Endodermal cell (in vitro differentiated cells): ENCODE results near the gene GAN. TPM values are rescaled to one million over a fixed set of nuclear protein-coding genes. Genes with fewer than 3 reads are reported as not detected.

Experiments
- DNase-seq: peaks from one replicate; pipeline ENCODE4 v3.0.0-alpha.2; 2017
- H3K27ac ChIP-seq: 2 replicates; pipeline ENCODE4 v1.5.1; 2013; ENCODE audit warnings: mild to moderate bottlenecking, low read depth, low read length, moderate library complexity
- H3K27me3 ChIP-seq: 2 replicates; pipeline ENCODE4 v1.6.1; 2013; ENCODE audit warnings: mild to moderate bottlenecking, low read length, moderate library complexity; ENCODE audit not compliant: insufficient read depth, control insufficient read depth, poor library complexity, severe bottlenecking
- H3K36me3 ChIP-seq: 2 replicates; pipeline ENCODE4 v1.7.0; 2013; ENCODE audit warnings: mild to moderate bottlenecking, low read length, moderate library complexity; ENCODE audit not compliant: control insufficient read depth, insufficient read depth
- H3K4me1 ChIP-seq: one replicate; pipeline ENCODE4 v1.7.0; 2013; ENCODE audit warnings: low read length; ENCODE audit not compliant: control insufficient read depth, insufficient read depth
- H3K4me3 ChIP-seq: 2 replicates; pipeline ENCODE4 v1.5.1; 2013; ENCODE audit warnings: mild to moderate bottlenecking, low read length, moderate library complexity
- H3K9ac ChIP-seq: 2 replicates; pipeline ENCODE4 v1.6.1; 2013; ENCODE audit warnings: mild to moderate bottlenecking, low read length, moderate library complexity; ENCODE audit not compliant: poor library complexity, severe bottlenecking; ENCODE audit errors: extremely low read depth
- H3K9me3 ChIP-seq: 2 replicates; pipeline ENCODE4 v1.6.1; 2013; ENCODE audit warnings: mild to moderate bottlenecking, low read length, moderate library complexity; ENCODE audit not compliant: control insufficient read depth
- H3K27ac Mint-ChIP-seq: 2 replicates; pipeline ENCODE4 v1.8.0; 2020; ENCODE audit warnings: mixed read lengths
- H3K27me3 Mint-ChIP-seq: 2 replicates; pipeline ENCODE4 v1.8.0; 2021; ENCODE audit warnings: mild to moderate bottlenecking, mixed read lengths; ENCODE audit not compliant: insufficient read depth
- H3K36me3 Mint-ChIP-seq: 2 replicates; pipeline ENCODE4 v1.8.0; 2020; ENCODE audit warnings: low read depth, mixed read lengths
- H3K4me1 Mint-ChIP-seq: 2 replicates; pipeline ENCODE4 v1.8.0; 2020; ENCODE audit warnings: mixed read lengths
- H3K4me3 Mint-ChIP-seq: 2 replicates; pipeline ENCODE4 v1.8.0; 2020; ENCODE audit warnings: mild to moderate bottlenecking, moderate library complexity, mixed read lengths
- H3K9me3 Mint-ChIP-seq: 2 replicates; pipeline ENCODE4 v1.8.0; 2020; ENCODE audit warnings: mild to moderate bottlenecking, mixed read lengths
- WGBS, 2 experiments: methylation state at CpG; one replicate each; pipeline versions ENCODE4 v1.1.5 to v1.1.7; 2013; ENCODE audit warnings: missing lambda C conversion rate in 2 of 2, mixed read lengths in 1 of 2; ENCODE audit not compliant: insufficient coverage in 1 of 2, insufficient read length in 1 of 2; 5-methylcytosine and 5-hydroxymethylcytosine counted together
- total RNA-seq, 2 donors: library from RNA; stranded (reverse); fragmentation: NEBNext Ultra II Directional in 1 of 2; extraction: Animal tissue kit (Norgen Biotek cat#: 25700) in 1 of 2; gene quantifications; 2 replicates in 1 of 2; 3 replicates in 1 of 2; pipeline ENCODE4 v1.2.1, GENCODE V29; 2021
- TF ChIP-seq, protein P1 (sequence below): fragments of 200-600 bp; sonication (generic); conservative IDR thresholded peaks from 2 replicates; pipeline ENCODE4 v1.5.0; 2021; ENCODE audit warnings: antibody characterized with exemption, mild to moderate bottlenecking

The GAN gene
- total RNA-seq, 2 donors from 2014 or later, result 23.4 to 28.9 TPM

GRCh38 chr16:81429045-81429521 lies 114.3 kb downstream of the GAN start:
- TF ChIP-seq, protein P1, sequence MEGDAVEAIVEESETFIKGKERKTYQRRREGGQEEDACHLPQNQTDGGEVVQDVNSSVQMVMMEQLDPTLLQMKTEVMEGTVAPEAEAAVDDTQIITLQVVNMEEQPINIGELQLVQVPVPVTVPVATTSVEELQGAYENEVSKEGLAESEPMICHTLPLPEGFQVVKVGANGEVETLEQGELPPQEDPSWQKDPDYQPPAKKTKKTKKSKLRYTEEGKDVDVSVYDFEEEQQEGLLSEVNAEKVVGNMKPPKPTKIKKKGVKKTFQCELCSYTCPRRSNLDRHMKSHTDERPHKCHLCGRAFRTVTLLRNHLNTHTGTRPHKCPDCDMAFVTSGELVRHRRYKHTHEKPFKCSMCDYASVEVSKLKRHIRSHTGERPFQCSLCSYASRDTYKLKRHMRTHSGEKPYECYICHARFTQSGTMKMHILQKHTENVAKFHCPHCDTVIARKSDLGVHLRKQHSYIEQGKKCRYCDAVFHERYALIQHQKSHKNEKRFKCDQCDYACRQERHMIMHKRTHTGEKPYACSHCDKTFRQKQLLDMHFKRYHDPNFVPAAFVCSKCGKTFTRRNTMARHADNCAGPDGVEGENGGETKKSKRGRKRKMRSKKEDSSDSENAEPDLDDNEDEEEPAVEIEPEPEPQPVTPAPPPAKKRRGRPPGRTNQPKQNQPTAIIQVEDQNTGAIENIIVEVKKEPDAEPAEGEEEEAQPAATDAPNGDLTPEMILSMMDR, result peak; percentile 86
- Histone ChIP-seq H3K9ac (no peak overlapping the region), H3K4me3 (no peak overlapping the region), H3K27ac (no peak overlapping the region), H3K9me3 (no peaks in the 10 kb centered on the region), H3K36me3 (no peaks in the 10 kb centered on the region), H3K27me3 (no peaks in the 10 kb centered on the region), H3K4me1 (no peaks in the 10 kb centered on the region)
- Mint-ChIP-seq H3K36me3 (no peaks in the 10 kb centered on the region), H3K4me3 (no peak overlapping the region), H3K4me1 (peaks cover 12% of the 10 kb centered on the region), H3K27ac (no peak overlapping the region), H3K27me3 (peaks cover 2% of the 10 kb centered on the region), H3K9me3 (no peaks in the 10 kb centered on the region)
- WGBS, 2 experiments, result 49 to 73% methylated on average over 3 of the region's 3 CpGs
- DNase-seq, result peak; percentile 90

- H3K36me3 Mint-ChIP-seq, result no peaks in the 10 kb centered on the region
- TF ChIP-seq, protein P1, result no peak
- Histone ChIP-seq H3K9ac (no peak overlapping the region), H3K4me3 (no peak overlapping the region), H3K9me3 (no peaks in the 10 kb centered on the region), H3K27me3 (no peaks in the 10 kb centered on the region), H3K27ac (peak overlapping the region; percentile 76), H3K36me3 (no peaks in the 10 kb centered on the region), H3K4me1 (peaks cover 3% of the 10 kb centered on the region)
- no peak for DNase-seq
- no peaks in the 10 kb centered on the region for H3K9me3 Mint-ChIP-seq
- H3K4me1 Mint-ChIP-seq, result peaks cover 23% of the 10 kb centered on the region
- H3K27me3 Mint-ChIP-seq, result peaks cover 2% of the 10 kb centered on the region
- no peak overlapping the region for H3K4me3 Mint-ChIP-seq
- WGBS, 2 experiments, result 94 to 96% methylated on average over 14 to 23 of the region's 23 CpGs
- H3K27ac Mint-ChIP-seq, result no peak overlapping the region
These were observed 117.0 kb downstream of the GAN start for GRCh38 chr16:81431554-81432353.

DNA sequence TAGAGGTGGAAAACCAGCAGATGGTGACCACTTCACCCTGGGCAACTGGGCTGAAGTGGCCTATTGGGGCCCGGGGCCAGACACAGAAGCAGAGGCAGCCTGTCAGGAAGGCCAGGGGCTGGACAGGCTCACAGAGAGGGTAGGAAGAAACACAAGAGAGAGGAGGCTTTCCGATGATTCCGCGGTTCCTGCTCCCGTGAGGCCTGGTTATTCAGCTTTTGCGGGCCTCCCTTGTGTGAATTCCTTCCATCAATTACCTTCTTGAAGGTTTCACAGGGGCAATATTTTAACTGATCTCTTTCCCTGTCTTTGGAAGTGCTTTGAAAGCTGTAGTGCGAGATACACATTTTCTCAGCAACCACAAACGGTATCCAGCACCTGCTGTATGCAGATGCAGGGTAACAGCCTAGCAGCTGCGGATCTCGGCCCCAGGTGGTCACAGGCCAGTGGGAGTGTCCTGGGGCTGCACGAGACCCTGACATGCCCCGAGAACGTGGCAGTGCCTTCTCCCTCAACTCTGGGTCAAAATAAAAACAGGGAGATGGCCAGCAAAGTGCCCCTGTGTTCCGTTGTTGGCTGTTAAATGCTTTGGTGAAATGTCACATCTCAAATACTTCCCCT lies 118.3 kb downstream of the GAN start:
- Histone ChIP-seq H3K36me3 (no peaks in the 10 kb centered on the region), H3K9me3 (no peaks in the 10 kb centered on the region), H3K4me3 (no peak overlapping the region), H3K9ac (no peak overlapping the region), H3K27ac (peak overlapping the region; percentile 73), H3K4me1 (peaks cover 3% of the 10 kb centered on the region), H3K27me3 (no peaks in the 10 kb centered on the region)
- no peak overlapping the region for H3K27ac Mint-ChIP-seq
- TF ChIP-seq, protein P1, result no peak
- 73 to 76% methylated on average over 10 to 14 of the region's 14 CpGs for WGBS, 2 experiments
- no peak overlapping the region for H3K4me3 Mint-ChIP-seq
- no peak for DNase-seq
- H3K4me1 Mint-ChIP-seq, result peaks cover 23% of the 10 kb centered on the region
- H3K36me3 Mint-ChIP-seq, result no peaks in the 10 kb centered on the region
- peaks cover 7% of the 10 kb centered on the region for H3K27me3 Mint-ChIP-seq
- no peaks in the 10 kb centered on the region for H3K9me3 Mint-ChIP-seq
